IPS-18a (cell line): ENCODE results near the gene CACNA1S.
A peak's percentile ranks its signal among the peaks of the same experiment; 100 is the strongest.

Source experiments
- H3K27ac ChIP-seq: one replicate; pipeline ENCODE4 v1.5.1; 2013; ENCODE audit warnings: low read length
- H3K27me3 ChIP-seq: one replicate; pipeline ENCODE4 v1.6.1; 2013; ENCODE audit warnings: mild to moderate bottlenecking, low read length; ENCODE audit not compliant: control insufficient read depth, insufficient read depth
- H3K36me3 ChIP-seq: one replicate; pipeline ENCODE4 v1.6.1; 2013; ENCODE audit warnings: low read depth, low read length; ENCODE audit not compliant: control insufficient read depth
- H3K4me1 ChIP-seq: one replicate; pipeline ENCODE4 v1.6.1; 2013; ENCODE audit warnings: low read depth, low read length; ENCODE audit not compliant: control insufficient read depth
- H3K4me3 ChIP-seq: one replicate; pipeline ENCODE4 v1.5.1; 2013; ENCODE audit warnings: low read length
- H3K9ac ChIP-seq: one replicate; pipeline ENCODE4 v1.6.1; 2013; ENCODE audit warnings: mild to moderate bottlenecking, low read length, moderate library complexity
- H3K9me3 ChIP-seq: one replicate; pipeline ENCODE4 v1.6.1; 2013; ENCODE audit warnings: low read depth, low read length; ENCODE audit not compliant: control insufficient read depth

Gene CACNA1S

DNA sequence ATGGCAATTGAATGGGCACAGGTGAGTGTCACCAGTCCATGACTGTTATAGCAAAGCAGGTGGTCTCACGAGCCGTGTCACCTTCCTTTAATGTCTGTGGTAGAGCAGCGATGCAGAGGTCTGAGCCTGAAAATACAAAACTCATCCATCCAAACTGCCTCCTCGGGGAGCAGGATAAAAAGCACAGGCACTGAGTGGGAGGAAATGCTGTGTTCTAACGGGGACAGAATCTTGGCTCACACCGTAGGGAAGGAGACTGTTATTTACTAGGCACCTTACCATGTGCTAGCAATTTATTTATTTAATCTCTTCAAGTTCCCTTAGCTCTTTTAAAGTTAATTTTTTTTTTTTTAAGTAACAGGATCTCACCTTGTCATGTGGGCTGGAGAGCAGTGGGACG lies 13.6 kb upstream of the CACNA1S start:
- Histone ChIP-seq H3K9ac (no peak overlapping the region), H3K27ac (no peak overlapping the region), H3K4me3 (no peak overlapping the region), H3K4me1 (peaks cover 2% of the 10 kb centered on the region), H3K9me3 (no peaks in the 10 kb centered on the region), H3K27me3 (no peaks in the 10 kb centered on the region), H3K36me3 (no peaks in the 10 kb centered on the region)

DNA sequence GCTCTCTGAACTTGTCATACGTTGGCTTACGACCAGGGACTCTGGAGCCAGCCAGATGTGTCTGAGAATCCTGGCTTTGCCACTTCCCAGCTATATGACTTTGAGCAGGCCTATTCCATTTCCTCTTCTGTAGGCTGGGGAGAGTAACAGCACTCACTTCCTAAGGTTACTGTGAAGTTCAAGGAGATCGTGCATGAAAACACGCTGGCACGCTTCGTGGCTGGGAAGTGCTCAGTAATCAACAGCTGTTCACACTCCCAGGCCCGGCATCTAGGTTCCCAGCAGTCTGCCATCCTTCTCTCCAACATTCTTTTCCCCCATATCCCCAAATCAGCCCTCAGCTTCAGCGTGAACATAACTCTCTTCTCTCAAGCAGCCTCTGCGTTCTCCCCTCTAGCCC lies 12.8 kb upstream of the CACNA1S start:
- H3K4me3 ChIP-seq: no peak overlapping the region
- H3K9me3 ChIP-seq: no peaks in the 10 kb centered on the region
- no peaks in the 10 kb centered on the region for H3K27me3 ChIP-seq
- no peak overlapping the region for H3K27ac ChIP-seq
- H3K4me1 ChIP-seq: peaks cover 2% of the 10 kb centered on the region
- no peak overlapping the region for H3K9ac ChIP-seq
- no peaks in the 10 kb centered on the region for H3K36me3 ChIP-seq

DNA sequence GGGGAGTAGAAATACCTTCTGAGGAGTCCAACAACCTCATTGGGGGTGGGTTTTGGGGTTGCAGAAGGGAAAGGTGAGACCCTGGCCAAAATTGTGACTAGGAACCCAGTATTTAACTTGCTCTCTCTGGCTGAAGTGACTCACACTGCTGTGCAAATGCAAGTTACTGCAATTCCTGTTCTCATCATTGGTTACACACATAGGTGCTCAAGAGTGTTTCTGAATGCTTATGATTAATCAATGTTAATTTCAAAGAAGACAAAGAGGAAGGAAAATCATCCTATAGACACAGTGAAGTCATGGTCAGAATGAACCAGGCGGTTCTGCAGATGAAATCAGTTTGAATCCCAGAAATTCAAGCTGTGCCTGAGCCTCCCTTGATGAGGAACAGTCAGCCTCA lies 11.6 kb upstream of the CACNA1S start:
- no peaks in the 10 kb centered on the region for H3K9me3 ChIP-seq
- H3K27me3 ChIP-seq: no peaks in the 10 kb centered on the region
- no peak overlapping the region for H3K27ac ChIP-seq

DNA sequence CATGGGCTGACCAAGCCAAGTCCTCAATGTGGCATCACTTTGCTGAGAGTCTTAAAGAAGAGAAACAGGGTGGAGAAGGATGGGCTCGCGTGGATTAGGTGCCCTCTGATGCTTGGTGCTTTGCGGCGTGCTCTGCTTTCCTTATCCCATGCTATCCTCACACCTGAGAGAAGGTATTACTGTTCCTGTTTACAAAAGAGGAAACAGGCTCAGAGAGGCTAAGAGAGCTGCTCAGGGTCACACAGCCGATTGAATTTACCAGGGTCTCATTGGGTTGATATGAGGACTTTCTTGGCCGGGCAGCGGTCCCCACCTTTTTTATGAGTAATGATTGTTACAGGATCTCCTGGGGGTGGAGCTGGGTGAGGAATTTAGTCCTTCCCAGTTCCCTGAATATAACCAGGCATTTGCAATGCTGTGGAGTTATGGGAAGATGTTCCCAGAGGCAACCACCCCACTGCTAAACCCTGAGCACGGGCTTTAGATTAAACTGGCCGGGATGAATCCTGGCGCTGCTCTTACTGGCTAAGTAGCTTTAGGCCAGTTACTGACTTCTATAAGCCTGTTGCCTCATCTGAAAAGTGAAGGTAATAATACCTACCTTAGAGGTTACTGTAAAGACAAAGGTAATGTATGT lies 10.2 kb upstream of the CACNA1S start:
- H3K27me3 ChIP-seq: no peaks in the 10 kb centered on the region
- no peaks in the 10 kb centered on the region for H3K9me3 ChIP-seq
- no peaks in the 10 kb centered on the region for H3K36me3 ChIP-seq
- H3K27ac ChIP-seq: no peak overlapping the region
- H3K9ac ChIP-seq: no peak overlapping the region
- no peak overlapping the region for H3K4me3 ChIP-seq
- H3K4me1 ChIP-seq: peaks cover 2% of the 10 kb centered on the region

More for the DNA sequence above, 11.6 kb upstream of the CACNA1S start:
- Histone ChIP-seq H3K4me1 (peaks cover 2% of the 10 kb centered on the region), H3K9ac (no peak overlapping the region), H3K4me3 (no peak overlapping the region), H3K36me3 (no peaks in the 10 kb centered on the region)

DNA sequence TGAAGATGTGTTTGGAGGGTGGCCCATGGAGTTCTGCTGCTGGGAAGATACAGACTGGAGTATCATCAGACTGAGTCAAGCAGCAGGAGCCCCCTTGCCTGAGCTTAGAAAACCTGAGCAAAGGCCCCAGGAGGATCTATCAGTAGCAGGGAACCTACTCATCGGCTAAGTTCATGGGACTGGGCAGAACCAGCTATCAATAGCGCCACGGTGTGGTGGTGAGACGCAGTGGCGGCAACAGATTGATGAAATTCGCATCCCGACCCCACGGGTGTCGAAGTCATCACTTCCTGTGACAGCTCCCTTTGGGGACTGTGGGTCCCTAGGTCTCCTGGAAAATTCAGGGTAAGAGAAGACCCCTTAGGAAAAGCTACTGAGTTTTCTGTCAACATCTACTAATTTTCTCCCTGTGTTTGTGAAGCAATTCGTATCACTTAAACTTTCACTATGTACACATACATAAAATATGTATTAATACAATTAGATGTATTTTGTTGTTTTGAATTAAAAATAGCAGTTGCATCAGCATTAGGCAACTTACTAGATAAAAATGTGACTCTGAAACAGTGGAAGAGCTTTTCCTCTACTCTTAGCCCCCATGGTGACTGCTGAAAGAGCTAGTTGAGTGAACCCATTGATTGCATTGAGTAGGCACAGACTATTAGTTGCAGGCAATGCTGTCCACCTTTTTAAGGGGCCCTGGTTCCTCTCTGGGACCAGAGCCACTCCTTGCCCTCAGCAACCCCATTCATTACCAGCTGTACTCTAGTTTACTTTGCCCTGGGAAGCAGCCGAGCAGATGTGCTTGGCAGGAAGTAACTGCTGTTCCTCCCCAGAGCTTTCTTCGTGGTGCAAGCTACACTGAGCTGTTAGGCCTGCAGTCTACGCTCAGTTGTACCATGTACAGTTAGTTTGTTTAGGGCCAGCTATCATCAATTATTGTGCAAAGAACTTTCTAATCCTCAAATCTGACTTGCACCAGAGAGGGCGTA lies 7.3 kb upstream of the CACNA1S start:
- Histone ChIP-seq H3K27ac (no peak overlapping the region), H3K9me3 (no peaks in the 10 kb centered on the region), H3K4me1 (no peaks in the 10 kb centered on the region), H3K27me3 (peaks cover 20% of the 10 kb centered on the region), H3K9ac (no peak overlapping the region), H3K36me3 (no peaks in the 10 kb centered on the region), H3K4me3 (no peak overlapping the region)

DNA sequence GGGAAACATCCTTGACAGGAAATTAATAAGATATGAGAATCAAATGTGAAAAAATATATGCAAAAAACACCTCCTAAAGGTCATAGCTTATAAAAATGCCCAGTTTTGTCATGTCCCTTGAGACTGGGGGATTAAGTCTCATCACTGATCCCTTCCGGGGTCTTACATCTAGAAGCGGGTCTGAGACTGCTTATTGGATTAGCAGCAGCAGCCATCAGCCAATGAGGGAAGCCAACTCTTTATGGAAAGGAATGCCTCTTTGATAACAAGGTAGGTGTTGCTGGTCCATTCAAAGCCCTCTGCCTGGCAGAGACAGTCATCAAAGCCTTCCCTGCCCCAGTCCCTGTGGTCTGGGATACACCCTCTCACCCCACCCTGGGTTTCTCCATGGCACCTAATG lies 3.9 kb upstream of the CACNA1S start:
- H3K9me3 ChIP-seq: no peaks in the 10 kb centered on the region
- H3K9ac ChIP-seq: no peak overlapping the region
- H3K27ac ChIP-seq: no peak overlapping the region
- peaks cover 31% of the 10 kb centered on the region for H3K27me3 ChIP-seq
- H3K36me3 ChIP-seq: no peaks in the 10 kb centered on the region
- H3K4me3 ChIP-seq: no peak overlapping the region
- peaks cover 3% of the 10 kb centered on the region for H3K4me1 ChIP-seq

DNA sequence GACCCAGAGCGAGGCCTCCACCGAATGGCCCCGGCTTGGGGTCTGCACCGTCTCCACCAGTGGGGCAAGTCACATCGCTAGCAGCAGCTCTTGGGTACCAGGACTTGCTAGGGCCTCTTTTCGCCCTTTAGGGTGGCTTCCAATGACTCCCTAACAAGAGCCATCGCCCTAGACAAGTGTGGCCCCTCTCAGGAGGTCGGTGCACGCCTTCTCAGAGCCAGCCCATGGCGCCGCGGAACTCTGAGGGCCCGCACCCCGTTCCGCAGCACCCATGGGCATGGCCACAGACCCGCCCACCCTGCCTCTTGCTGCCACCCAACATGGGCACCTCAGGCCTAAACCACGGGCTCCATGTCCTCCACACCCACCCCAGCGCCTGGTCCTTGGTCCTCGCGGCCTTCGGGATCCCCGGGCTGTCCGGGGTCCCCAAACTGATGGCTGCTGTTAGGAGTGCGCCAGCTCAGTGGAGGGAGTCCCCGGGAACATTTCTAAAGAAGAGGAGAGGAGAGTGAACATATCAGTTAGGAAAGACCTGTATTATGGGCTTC lies 3.2 kb upstream of the CACNA1S start:
- no peaks in the 10 kb centered on the region for H3K36me3 ChIP-seq
- H3K27ac ChIP-seq: no peak overlapping the region
- H3K4me1 ChIP-seq: peaks cover 3% of the 10 kb centered on the region
- no peak overlapping the region for H3K9ac ChIP-seq
- no peak overlapping the region for H3K4me3 ChIP-seq
- peaks cover 31% of the 10 kb centered on the region for H3K27me3 ChIP-seq
- no peaks in the 10 kb centered on the region for H3K9me3 ChIP-seq

DNA sequence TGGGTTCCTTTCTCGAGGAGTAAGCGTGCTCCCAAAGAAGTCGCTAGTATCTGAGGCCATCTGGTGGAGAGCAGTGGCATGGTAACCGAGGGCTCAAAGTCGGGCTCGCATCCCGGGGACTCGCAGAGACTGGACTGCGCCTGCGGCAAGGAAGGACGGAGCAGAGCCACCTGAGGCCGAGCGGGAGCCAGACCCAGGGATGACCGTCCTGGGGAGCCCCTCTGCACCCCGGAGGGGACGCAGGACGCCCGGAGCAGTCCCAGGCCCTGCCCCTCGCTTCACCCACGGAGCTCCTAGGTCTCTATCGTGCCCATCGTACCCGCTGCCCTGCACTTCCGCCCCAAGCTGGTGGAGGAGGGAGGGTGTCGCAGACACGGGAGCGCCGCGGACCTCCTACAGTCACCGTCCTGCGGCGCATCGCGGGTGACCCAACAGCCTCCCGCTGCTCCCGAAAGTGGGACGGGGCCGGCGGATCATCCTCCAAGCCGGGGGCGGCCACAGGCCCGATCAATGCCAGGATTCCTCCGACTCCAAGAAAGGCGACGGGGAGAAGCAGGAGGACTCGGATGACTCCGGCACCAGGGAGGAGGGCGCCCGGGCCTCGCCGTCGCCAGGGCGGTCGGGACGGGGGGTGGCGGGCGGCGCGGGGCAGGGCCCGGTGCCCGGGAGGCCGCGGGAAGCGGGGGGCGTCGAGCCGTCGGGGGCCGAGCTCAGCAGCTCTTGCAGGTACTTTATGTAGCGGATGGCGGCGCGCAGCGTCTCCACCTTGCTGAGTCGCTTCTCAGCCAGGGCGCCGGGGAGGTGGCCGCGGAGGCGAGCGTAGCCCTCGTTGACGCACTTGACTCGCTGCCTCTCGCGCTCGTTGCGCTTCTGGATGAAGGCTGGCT lies 2.3 kb upstream of the CACNA1S start:
- peaks cover 3% of the 10 kb centered on the region for H3K4me1 ChIP-seq
- H3K9me3 ChIP-seq: no peaks in the 10 kb centered on the region
- no peak overlapping the region for H3K27ac ChIP-seq
- H3K36me3 ChIP-seq: no peaks in the 10 kb centered on the region
- H3K4me3 ChIP-seq: peak overlapping the region; percentile 55
- no peak overlapping the region for H3K9ac ChIP-seq
- peaks cover 31% of the 10 kb centered on the region for H3K27me3 ChIP-seq

DNA sequence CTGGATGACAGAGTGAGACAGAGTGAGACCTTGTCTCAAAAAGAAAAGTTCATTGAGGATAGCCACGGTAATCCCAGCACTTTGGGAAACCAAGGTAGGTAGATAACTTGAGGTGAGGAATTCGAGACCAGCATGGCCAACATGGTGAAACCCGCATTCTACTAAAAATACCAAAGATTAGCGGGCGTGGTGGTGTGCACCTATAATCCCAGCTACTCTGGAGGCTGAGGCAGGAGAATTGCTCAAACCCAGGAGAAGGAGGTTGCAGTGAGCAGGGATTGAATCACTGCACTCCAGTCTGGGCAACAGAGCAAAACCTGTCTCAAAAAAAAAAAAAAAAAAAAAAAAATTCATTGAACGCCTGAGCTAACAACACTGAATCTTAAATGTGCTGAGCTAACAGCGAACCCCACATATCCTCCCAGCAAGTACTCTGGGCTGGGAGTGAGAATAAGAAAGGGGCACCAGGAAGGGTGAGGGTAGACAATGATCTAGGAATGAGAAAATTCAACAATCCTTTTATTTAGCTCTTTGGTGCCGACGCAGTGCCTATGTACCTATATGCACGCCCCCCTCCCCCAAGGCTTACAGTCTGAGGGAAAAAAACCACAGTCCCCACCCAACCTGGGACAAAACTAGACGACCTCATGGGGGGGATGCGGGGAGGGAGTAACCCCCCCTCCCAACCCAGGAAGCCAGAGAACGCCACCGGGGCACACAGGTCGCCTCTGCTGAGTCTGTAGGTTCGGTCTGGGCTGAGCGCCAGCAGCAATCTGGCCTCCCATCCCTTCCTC lies 1.4 kb upstream of the CACNA1S start:
- peak overlapping the region; percentile 55 for H3K4me3 ChIP-seq
- peaks cover 4% of the 10 kb centered on the region for H3K4me1 ChIP-seq
- H3K9me3 ChIP-seq: no peaks in the 10 kb centered on the region
- H3K27me3 ChIP-seq: peaks cover 31% of the 10 kb centered on the region
- H3K9ac ChIP-seq: no peak overlapping the region
- H3K27ac ChIP-seq: no peak overlapping the region
- no peaks in the 10 kb centered on the region for H3K36me3 ChIP-seq

DNA sequence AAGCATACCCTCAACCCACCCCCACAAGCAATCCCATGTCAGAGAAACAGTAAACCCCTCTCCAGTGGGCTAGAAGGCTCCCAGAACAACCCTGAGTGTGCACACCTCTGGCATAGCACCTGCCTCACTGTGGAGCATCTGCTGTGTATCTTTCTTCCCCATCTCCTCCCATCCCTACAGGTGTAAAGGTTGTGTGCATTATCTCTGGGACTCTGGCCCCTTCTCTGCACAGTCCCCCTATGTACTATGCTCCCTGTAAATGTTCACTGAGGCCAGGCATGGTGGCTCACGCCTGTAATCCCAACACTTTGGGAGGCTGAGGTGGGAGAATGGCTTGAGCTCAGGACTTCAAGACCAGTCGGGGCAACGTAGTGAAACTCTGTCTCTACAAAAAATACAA lies 700 bp upstream of the CACNA1S start:
- Histone ChIP-seq H3K36me3 (no peaks in the 10 kb centered on the region), H3K9me3 (no peaks in the 10 kb centered on the region), H3K9ac (no peak overlapping the region), H3K27ac (no peak overlapping the region), H3K4me1 (peaks cover 9% of the 10 kb centered on the region), H3K27me3 (peaks cover 31% of the 10 kb centered on the region), H3K4me3 (no peak overlapping the region)
